ENCODE data around the gene AGBL5.

AGBL5 gene

GRCh38 chr2:27024188-27024587 lies 27.3 kb upstream of the AGBL5 start:
- FAIRE-seq (no peak), DNase-seq (ENCODE audit: low spot score) (no peak)

DNA sequence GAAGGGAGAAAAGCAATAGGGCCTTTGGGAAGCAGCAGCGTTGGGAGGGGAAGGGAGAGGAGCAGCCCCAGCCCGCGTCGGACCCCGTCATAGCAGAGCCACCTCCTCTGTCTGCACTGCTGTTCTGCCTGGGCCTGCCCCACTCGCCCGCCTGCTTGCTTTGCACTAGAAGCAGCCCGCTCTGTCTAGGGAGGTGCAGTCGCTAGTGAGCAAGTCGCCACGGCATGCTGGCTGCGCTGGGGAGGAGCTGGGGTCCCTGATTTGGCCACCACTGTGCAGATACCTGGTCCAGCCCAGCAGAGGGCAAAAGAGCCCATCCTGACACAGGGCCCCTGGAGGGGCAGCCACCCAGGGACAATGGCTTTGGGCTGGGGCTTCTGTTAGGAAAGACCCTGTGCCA lies 26.7 kb upstream of the AGBL5 start:
- DNase-seq (ENCODE audit: low spot score) (no peak), FAIRE-seq (no peak)

GRCh38 chr2:27025281-27025800 lies 26.1 kb upstream of the AGBL5 start:
- FAIRE-seq (no peak), DNase-seq (ENCODE audit: low spot score) (no peak)

- DNase-seq (ENCODE audit: low spot score) (no peak), FAIRE-seq (no peak)
These were observed 25.3 kb upstream of the AGBL5 start for GRCh38 chr2:27025861-27026851.

DNA sequence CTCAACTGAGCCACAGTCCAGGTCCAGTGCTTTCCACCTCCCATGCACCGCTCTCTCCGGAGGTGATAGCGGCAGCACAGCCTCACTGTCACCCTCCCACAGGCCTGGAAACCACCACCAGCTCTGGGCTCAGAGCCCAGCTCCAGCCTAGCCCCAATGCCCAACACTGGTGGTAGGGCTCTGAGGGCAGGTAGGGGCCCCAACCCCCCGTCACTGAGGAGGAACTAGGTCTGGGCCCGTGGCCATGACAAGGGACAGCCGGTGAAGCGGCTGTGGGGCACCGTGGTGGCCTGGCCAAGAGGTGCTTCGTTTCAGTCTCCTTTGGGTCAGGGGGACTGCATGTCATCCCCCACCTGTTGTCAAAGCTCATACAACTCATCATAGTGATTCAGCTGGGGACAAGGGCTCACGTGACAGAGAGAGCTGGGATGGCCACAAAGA lies 24.2 kb upstream of the AGBL5 start:
- DNase-seq (ENCODE audit: low spot score) (no peak), FAIRE-seq (no peak)

- no peak for FAIRE-seq
These were observed 22.4 kb upstream of the AGBL5 start for GRCh38 chr2:27029051-27029450.

DNA sequence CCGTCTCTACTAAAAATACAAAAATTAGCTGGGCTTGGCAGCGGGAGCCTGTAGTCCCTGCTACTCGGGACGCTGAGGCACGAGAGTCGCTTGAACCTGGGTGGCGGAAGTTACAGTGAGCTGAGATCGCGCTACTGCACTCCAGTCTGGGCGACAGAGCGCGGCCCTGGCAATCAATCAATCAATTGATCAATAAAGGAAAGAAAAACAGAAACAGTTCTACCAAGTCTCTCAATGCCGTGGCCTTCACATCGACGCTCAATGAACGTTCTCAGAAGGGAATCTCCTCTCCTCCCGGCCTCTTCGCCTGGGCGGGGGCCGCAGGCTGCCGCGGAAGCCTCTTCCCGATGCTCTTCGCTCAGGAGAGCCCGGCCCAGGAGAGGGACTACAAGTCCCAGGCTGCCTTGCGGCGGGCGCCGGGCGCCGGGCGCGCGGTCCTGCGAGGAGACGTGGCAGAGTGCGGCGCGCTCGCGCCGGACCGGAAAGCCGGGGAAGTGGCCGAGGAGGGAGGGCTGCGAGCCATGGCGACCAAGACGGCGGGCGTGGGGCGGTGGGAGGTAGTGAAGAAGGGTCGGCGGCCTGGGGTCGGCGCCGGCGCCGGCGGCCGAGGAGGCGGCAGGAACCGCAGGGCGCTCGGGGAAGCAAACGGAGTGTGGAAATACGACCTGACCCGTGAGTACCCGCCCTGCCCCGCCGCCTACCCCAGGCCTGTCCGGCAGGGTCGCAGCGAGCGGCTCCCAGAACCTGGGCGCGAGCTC lies 18.8 kb upstream of the AGBL5 start, which contains the start of gene TMEM214:
Gene TMEM214, plus strand, starts transcription at position 471 of the 758 bp plus-strand sequence. Its CDS starts 51 bp downstream, at position 522.
- DNase-seq (ENCODE audit: low spot score) (peak; percentile 75), FAIRE-seq (no peak)

More at GRCh38 chr2:27029051-27029450, 22.4 kb upstream of the AGBL5 start:
- peak; percentile 28 for DNase-seq (ENCODE audit: low spot score)

GRCh38 chr2:27033253-27033852 lies 18.1 kb upstream of the AGBL5 start:
- DNase-seq (ENCODE audit: low spot score) (no peak), FAIRE-seq (no peak)

GRCh38 chr2:27038012-27038411 lies 13.5 kb upstream of the AGBL5 start:
- FAIRE-seq: no peak
- DNase-seq (ENCODE audit: low spot score): no peak

DNA sequence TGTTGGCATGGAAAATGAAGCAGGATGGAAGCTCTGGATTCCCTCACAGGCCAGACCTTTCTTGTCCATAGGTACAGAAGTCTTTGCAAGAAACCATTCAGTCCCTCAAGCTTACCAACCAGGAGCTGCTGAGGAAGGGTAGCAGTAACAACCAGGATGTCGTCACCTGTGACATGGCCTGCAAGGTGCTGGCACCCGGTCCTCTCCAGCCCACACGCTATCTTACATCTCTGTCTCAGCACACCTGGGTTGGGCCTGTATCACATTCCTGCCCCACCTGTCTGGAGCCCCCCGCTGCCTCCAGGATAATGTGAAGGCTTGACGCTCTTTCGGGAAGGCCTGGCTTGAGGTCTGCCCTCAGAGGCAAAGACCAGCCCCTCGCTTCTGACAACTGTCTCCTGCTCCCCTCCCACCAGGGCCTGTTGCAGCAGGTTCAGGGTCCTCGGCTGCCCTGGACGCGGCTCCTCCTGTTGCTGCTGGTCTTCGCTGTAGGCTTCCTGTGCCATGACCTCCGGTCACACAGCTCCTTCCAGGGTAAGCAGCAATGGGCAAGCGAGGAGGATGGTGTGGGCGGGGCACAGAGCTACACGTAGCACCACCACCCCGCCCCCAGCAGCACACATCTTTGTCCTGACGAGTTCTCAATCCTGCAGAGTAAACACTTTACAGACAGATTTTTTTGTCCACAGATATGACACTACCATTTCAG lies 12.7 kb upstream of the AGBL5 start:
- no peak for DNase-seq (ENCODE audit: low spot score)
- FAIRE-seq: no peak

DNA sequence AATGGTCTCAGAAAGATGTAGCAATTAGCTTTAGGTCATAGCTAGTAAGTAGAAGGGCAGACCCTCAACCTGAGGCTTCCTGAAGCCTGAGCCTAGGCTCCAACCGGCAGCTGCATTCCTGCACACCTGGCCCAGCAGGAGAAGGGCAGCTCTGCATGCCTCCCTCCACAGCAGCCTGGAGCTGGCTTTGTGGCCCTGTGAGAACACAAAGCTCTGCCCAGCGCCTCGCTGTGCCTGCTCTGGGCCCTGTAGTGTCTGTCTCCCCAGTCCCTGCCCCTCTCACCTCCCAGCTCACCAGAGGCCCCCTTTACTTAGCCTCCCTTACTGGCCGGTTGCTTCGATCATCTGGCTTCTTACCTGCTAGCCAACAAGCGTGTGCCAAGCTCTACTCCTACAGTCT lies 12.0 kb upstream of the AGBL5 start:
- no peak for FAIRE-seq
- DNase-seq (ENCODE audit: low spot score): no peak

- no peak for FAIRE-seq
- no peak for DNase-seq (ENCODE audit: low spot score)
These were observed 11.6 kb upstream of the AGBL5 start for GRCh38 chr2:27039871-27040270.

DNA sequence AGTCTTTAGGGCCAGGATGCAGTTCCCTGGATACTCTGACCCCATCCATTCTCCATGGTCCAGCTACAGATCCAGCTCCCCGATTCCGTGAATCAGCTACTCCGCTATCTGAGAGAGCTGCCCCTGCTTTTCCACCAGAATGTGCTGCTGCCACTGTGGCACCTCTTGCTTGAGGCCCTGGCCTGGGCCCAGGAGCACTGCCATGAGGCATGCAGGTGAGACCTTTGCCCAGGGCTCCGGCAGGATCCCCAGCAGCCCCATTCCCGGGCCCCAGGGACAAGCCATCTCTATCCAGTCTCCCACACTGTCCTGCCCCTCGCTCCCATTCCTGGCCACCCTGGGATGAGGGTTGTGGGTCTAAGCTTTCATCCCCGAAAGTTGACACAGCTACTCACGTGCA lies 11.2 kb upstream of the AGBL5 start:
- no peak for FAIRE-seq

DNA sequence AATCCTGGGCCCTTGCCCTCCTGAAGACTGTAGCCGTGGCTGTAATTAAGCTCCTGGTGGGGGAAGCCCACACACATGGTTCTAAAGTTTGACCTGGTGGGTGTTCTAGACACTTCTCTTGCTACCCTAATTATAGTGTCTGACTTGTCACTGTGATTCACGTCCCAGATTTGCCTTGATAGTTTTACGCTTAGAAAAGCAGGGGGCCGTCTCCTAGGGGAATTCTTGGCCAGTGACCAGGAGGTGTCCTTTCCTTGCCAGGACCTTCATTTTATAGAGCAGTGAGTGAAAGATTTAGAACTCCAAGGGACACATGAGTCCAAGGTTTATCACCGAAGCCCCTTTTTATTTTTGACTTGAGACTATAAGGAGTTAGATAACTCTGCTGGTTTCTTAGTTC lies 9.7 kb upstream of the AGBL5 start:
- no peak for FAIRE-seq
- no peak for DNase-seq (ENCODE audit: low spot score)

More for the DNA sequence above, 11.2 kb upstream of the AGBL5 start:
- DNase-seq (ENCODE audit: low spot score): no peak

DNA sequence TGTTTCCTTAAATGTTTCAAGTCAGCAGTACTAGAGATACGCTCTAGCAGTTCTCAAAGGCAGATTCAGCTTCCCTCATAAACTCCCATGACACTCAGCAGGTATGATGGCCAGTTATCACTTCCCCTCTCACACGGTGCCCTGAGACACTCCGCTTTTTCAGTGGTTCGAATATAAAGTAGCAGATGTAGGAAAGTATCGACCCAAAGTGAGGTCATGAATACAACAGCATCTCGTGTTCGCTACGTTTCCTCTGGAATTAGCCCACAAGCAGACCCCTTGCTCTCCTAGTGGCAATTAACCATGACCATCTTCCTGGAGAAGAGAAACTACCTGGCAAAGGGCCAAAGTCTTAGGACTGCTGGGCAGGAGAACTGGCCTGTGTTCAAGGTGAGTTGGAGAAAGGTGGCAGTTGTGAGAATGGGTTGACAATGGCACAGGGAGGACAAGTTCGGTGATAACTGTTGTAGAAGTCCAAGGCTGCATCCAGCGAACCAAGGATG lies 9.3 kb upstream of the AGBL5 start:
- DNase-seq (ENCODE audit: low spot score) (no peak), FAIRE-seq (no peak)

DNA sequence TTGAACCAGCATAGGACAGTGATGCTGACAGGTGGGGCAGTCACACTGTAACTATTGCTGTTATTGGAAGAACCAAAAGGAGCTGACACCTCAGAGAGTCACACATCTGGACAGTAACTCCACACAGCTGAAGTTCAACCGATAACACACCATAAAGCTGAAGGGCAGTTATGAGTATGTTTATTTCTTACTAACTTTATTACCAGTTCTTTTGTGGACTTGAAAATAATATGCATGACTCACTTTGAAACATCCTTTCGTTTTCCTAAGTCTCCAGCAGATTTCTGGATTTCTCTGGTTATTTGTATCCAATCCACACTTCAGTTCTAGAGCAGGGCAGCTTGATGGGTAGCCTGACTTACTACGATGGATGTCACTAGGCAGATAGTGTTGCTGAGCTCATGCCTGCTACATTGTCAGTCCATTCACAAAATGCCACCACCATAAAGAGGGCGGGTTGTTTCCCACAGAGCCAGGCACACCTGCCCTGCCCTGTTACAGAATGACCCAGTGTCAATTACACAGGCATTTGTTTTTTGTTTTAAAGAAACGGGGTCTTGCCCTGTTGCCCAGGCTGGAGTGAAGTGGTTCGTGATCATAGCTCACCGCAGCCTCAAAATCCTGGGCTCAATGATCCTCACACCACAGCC lies 8.4 kb upstream of the AGBL5 start:
- DNase-seq (ENCODE audit: low spot score) (no peak), FAIRE-seq (no peak)

- no peak for FAIRE-seq
- no peak for DNase-seq (ENCODE audit: low spot score)
These were observed 1.8 kb upstream of the AGBL5 start for GRCh38 chr2:27049422-27050280.

DNA sequence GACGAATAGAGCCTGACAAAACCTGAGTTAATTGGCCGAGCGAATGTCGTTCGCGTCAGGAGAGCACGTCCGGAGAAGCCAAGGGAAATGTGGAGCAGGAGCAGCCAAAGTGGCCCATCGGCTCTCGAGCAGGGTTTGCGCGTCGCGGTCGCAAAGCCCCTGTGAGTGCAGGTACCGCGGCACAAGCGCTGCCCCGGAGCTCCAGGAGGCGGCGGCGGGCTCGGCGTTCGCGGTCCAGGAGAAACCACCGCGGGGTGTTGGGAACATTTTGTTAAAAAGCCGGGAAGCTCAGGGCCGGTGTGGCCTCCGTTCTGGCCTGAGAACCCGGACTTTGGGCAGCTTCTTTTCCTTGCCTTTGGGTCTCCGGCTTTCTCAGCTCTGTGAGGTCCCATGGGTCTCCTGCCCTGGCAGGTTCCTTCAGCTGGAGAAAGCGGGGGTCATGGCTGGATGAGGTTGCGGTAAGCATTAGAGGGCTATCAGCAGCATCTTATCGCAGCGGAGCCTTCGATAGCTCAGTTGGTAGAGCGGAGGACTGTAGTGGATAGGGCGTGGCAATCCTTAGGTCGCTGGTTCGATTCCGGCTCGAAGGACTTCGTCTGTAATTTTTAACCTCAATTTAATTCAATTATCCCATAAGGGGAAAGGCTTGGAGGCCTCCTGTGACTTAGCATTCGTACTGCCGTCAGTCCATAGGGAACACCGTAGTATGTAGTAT lies 1.0 kb upstream of the AGBL5 start:
- FAIRE-seq (peak; percentile 78), DNase-seq (ENCODE audit: low spot score) (peak; percentile 99)
